Measurements from ENCODE around the gene DAAM1.

GRCh38 chr14:59214702-59215302 lies 26.3 kb downstream of the DAAM1 start:
- TF ChIP-seq CTCF (conservative IDR thresholded peaks at IDR 0.05; ENCODE audit: low read length): no peak
- no peak for TF ChIP-seq EZH2phosphoT487 (IDR thresholded peaks at IDR 0.05; ENCODE audit: borderline replicate concordance)
